ENCODE results near the gene CMIP.

DNA sequence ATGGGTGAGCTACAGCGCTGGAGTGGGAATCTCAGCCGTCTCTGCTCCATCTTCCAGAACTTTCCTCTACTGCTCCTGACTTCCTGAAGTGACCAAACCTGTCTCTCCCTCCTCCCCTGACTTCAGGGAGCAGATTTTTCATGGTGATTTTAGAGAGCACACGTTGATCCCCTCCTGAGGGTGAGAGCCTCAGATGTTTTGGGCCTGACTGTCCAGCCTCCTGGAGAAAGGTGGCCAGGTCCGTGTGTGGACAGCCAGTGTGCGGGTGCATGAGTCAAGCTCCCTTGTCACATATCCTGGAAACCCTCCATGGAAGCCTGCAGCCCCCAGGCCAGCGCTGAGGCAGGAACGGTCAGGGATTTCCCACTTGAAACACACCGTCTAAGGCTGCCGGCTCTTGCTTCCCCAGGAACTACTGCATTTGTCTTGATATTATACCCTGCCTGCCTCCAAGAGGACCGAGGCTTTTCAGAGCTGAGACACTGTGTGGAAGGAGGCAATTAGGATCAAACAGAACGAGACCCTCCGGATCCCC lies 143.1 kb downstream of the CMIP start:
- TF ChIP-seq YY1 (IDR thresholded peaks at IDR 0.05; ENCODE audit: insufficient read depth, insufficient read length) (no peak), SUZ12 (IDR thresholded peaks at IDR 0.05; ENCODE audit: extremely low read depth, insufficient read depth, insufficient read length) (no peak), ZNF274 (IDR thresholded peaks at IDR 0.05; ENCODE audit: low read depth, low read length) (no peak)

All from NT2/D1 (cell line).